ENCODE data around the gene MAP6. TPM values are rescaled to one million over a fixed set of nuclear protein-coding genes. Genes with fewer than 3 reads are reported as not detected.
A peak's percentile ranks its signal among the peaks of the same experiment; 100 is the strongest.

MAP6 gene
- total and polyA plus RNA-seq, 2 of the 13 experiments (the other 11 are each of a cell fraction or from before 2014, with no cell fraction given): 0.04 TPM; not detected in 1

- no peak for TF ChIP-seq ERF (CRISPR knock-in tag; IDR thresholded peaks at IDR 0.05)
- no peak for TF ChIP-seq CBX1 (IDR thresholded peaks at IDR 0.05; ENCODE audit: low read depth)
- TF ChIP-seq ATF3 (CRISPR knock-in tag; IDR thresholded peaks at IDR 0.05): no peak
- TF ChIP-seq ZNF501 (CRISPR knock-in tag; IDR thresholded peaks at IDR 0.05): no peak
- TF ChIP-seq HNF4A (CRISPR knock-in tag; IDR thresholded peaks at IDR 0.05): no peak
- TF ChIP-seq SIN3A (IDR thresholded peaks at IDR 0.05; ENCODE audit: borderline replicate concordance, low read depth, low read length): peak; percentile 70; the same call in 1 of the 2 replicates
- no peak for TF ChIP-seq ZBTB8A (CRISPR knock-in tag; IDR thresholded peaks at IDR 0.05; ENCODE audit: borderline replicate concordance, low read depth)
- no peak for TF ChIP-seq PBX3 (CRISPR knock-in tag; IDR thresholded peaks at IDR 0.05; ENCODE audit: borderline replicate concordance)
- no peak for TF ChIP-seq TSC22D2 (CRISPR knock-in tag; IDR thresholded peaks at IDR 0.05; ENCODE audit: borderline replicate concordance)
- TF ChIP-seq ZFP1 (CRISPR knock-in tag; IDR thresholded peaks at IDR 0.05): no peak
- no peak for TF ChIP-seq HOMEZ (CRISPR knock-in tag; IDR thresholded peaks at IDR 0.05; ENCODE audit: low read depth)
- TF ChIP-seq RBAK (CRISPR knock-in tag; IDR thresholded peaks at IDR 0.05): no peak
- peak; percentile 46; the same call in 1 of the 2 replicates for TF ChIP-seq ZNF275 (CRISPR knock-in tag; IDR thresholded peaks at IDR 0.05; ENCODE audit: borderline replicate concordance)
- TF ChIP-seq MEIS1 (CRISPR knock-in tag; IDR thresholded peaks at IDR 0.05; ENCODE audit: borderline replicate concordance): no peak
- no peak for TF ChIP-seq ZHX1 (CRISPR knock-in tag; IDR thresholded peaks at IDR 0.05; ENCODE audit: low read depth)
- TF ChIP-seq MED8 (CRISPR knock-in tag; IDR thresholded peaks at IDR 0.05; ENCODE audit: insufficient replicate concordance): peak; percentile 19
- TF ChIP-seq ZNF317 (CRISPR knock-in tag; IDR thresholded peaks at IDR 0.05): 0 out of 2 replicates have a peak, but pooled peaks have one; percentile 19
- TF ChIP-seq ZNF816 (CRISPR knock-in tag; IDR thresholded peaks at IDR 0.05; ENCODE audit: borderline replicate concordance): peak; percentile 87; the same call in 1 of the 2 replicates
- TF ChIP-seq ZZZ3 (CRISPR knock-in tag; IDR thresholded peaks at IDR 0.05; ENCODE audit: borderline replicate concordance): no peak
Measured at GRCh38 chr11:75562048-75562835, 106.6 kb downstream of the MAP6 start, which contains the start of gene SERPINH1 (continued).
